Progenitor cell of endocrine pancreas (in vitro differentiated cells): ENCODE results near the gene AQP12A. TPM values are rescaled to one million over a fixed set of nuclear protein-coding genes. Genes with fewer than 3 reads are reported as not detected.
A peak's percentile ranks its signal among the peaks of the same experiment; 100 is the strongest.

Source experiments
- DNase-seq: peaks from one replicate; pipeline ENCODE4 v3.0.0; 2021; ENCODE audit warnings: low spot score; ENCODE audit not compliant: unreplicated experiment
- H3K27ac Mint-ChIP-seq: 2 replicates; pipeline ENCODE4 v1.8.0; 2021; ENCODE audit warnings: mild to moderate bottlenecking, moderate library complexity, mixed read lengths
- H3K27me3 Mint-ChIP-seq: 2 replicates; pipeline ENCODE4 v1.8.0; 2021; ENCODE audit warnings: mixed read lengths
- H3K36me3 Mint-ChIP-seq: 2 replicates; pipeline ENCODE4 v1.8.0; 2022; ENCODE audit warnings: mixed read lengths; ENCODE audit not compliant: insufficient read depth
- H3K4me1 Mint-ChIP-seq: 2 replicates; pipeline ENCODE4 v1.8.0; 2021; ENCODE audit warnings: low read depth, mixed read lengths
- H3K4me3 Mint-ChIP-seq: 2 replicates; pipeline ENCODE4 v1.8.0; 2021; ENCODE audit warnings: low read depth, mild to moderate bottlenecking, moderate library complexity, mixed read lengths
- H3K9me3 Mint-ChIP-seq: 2 replicates; pipeline ENCODE4 v1.8.0; 2021; ENCODE audit warnings: low read depth, mixed read lengths
- CTCF ChIP-seq: fragments of 200-600 bp; sonication (generic); IDR thresholded peaks from one replicate; pipeline ENCODE4 v1.5.0; 2021; ENCODE audit warnings: antibody characterized with exemption, mild to moderate bottlenecking; ENCODE audit not compliant: unreplicated experiment
- total RNA-seq: library from RNA; stranded (reverse); gene quantifications from 2 replicates; pipeline ENCODE4 v1.2.1, GENCODE V29; 2021

The AQP12A gene
- total RNA-seq, 1 donor from 2014 or later = not detected

GRCh38 chr2:240685771-240686371 lies 5.8 kb upstream of the AQP12A start:
- H3K27me3 Mint-ChIP-seq = no peaks in the 10 kb centered on the region
- no peaks in the 10 kb centered on the region for H3K36me3 Mint-ChIP-seq
- no peak for DNase-seq
- peaks cover 16% of the 10 kb centered on the region for H3K4me1 Mint-ChIP-seq
- peak overlapping the region; percentile 91 for H3K27ac Mint-ChIP-seq
- H3K4me3 Mint-ChIP-seq = peak overlapping the region; percentile 50
- peak; percentile 42 for TF ChIP-seq CTCF
- H3K9me3 Mint-ChIP-seq = no peaks in the 10 kb centered on the region

GRCh38 chr2:240686460-240686859 lies 5.2 kb upstream of the AQP12A start:
- Mint-ChIP-seq H3K27me3 (no peaks in the 10 kb centered on the region), H3K4me3 (peak overlapping the region; percentile 50), H3K36me3 (no peaks in the 10 kb centered on the region), H3K27ac (peak overlapping the region; percentile 91), H3K4me1 (peaks cover 16% of the 10 kb centered on the region), H3K9me3 (no peaks in the 10 kb centered on the region)
- no peak for TF ChIP-seq CTCF
- DNase-seq = no peak

GRCh38 chr2:240687045-240687740 lies 4.5 kb upstream of the AQP12A start:
- no peak overlapping the region for H3K4me3 Mint-ChIP-seq
- no peaks in the 10 kb centered on the region for H3K27me3 Mint-ChIP-seq
- H3K36me3 Mint-ChIP-seq = no peaks in the 10 kb centered on the region
- H3K27ac Mint-ChIP-seq = peak overlapping the region; percentile 43
- H3K4me1 Mint-ChIP-seq = peaks cover 16% of the 10 kb centered on the region
- DNase-seq = no peak
- no peaks in the 10 kb centered on the region for H3K9me3 Mint-ChIP-seq
- TF ChIP-seq CTCF = no peak

- Mint-ChIP-seq H3K9me3 (no peaks in the 10 kb centered on the region), H3K4me1 (peaks cover 16% of the 10 kb centered on the region), H3K27ac (no peak overlapping the region), H3K27me3 (no peaks in the 10 kb centered on the region), H3K36me3 (no peaks in the 10 kb centered on the region), H3K4me3 (no peak overlapping the region)
- TF ChIP-seq CTCF = no peak
- DNase-seq = no peak
Measured at GRCh38 chr2:240687741-240688552, 3.7 kb upstream of the AQP12A start.

GRCh38 chr2:240688553-240688919 lies 3.1 kb upstream of the AQP12A start:
- Mint-ChIP-seq H3K9me3 (no peaks in the 10 kb centered on the region), H3K27ac (no peak overlapping the region), H3K4me1 (peaks cover 16% of the 10 kb centered on the region), H3K4me3 (no peak overlapping the region), H3K36me3 (no peaks in the 10 kb centered on the region), H3K27me3 (no peaks in the 10 kb centered on the region)
- TF ChIP-seq CTCF = no peak
- DNase-seq = no peak
